Esophagus squamous epithelium (tissue), 4 donors: Measurements from ENCODE around the gene ADAMTSL3.

ENCODE experiments used
- POLR2A ChIP-seq, 4 donors: fragments of 450-650 bp; IDR thresholded peaks; one replicate each; pipeline ENCODE4 v1.6.1; 2017; ENCODE audit warnings: antibody characterized with exemption in 4 of 4, mild to moderate bottlenecking in 4 of 4, moderate library complexity in 3 of 4
- TF ChIP-seq, protein P1 (sequence below), 6 experiments: fragments of 450-650 bp in 4 of 6; fragments of 200-600 bp in 2 of 6; sonication (generic) in 2 of 6; IDR thresholded peaks; one replicate each; pipeline ENCODE4 v1.5.1; 2016 to 2019; ENCODE audit warnings: antibody characterized with exemption in 6 of 6, mild to moderate bottlenecking in 4 of 6, moderate library complexity in 4 of 6

DNA sequence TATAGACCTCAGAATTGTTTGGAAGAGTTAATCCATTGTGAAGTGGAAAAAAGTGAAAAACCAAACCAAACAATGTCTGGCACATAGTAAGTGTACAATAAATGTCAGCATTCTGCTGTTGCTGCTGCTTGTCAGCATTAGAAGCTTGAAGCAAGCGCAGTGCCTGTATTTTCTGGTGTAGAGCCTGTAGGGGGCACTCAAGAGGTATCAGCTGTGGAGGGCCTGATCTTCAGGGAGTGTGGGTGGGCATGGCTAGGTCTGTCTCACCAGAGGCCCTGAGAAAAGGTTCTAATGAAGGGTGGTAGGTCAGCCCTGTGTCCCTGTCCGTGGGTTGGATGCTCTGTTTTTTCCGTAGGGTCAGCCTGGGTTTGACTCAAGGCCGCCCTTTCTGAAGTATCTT is 3.6 kb downstream of the ADAMTSL3 start:
- TF ChIP-seq, protein P1, sequence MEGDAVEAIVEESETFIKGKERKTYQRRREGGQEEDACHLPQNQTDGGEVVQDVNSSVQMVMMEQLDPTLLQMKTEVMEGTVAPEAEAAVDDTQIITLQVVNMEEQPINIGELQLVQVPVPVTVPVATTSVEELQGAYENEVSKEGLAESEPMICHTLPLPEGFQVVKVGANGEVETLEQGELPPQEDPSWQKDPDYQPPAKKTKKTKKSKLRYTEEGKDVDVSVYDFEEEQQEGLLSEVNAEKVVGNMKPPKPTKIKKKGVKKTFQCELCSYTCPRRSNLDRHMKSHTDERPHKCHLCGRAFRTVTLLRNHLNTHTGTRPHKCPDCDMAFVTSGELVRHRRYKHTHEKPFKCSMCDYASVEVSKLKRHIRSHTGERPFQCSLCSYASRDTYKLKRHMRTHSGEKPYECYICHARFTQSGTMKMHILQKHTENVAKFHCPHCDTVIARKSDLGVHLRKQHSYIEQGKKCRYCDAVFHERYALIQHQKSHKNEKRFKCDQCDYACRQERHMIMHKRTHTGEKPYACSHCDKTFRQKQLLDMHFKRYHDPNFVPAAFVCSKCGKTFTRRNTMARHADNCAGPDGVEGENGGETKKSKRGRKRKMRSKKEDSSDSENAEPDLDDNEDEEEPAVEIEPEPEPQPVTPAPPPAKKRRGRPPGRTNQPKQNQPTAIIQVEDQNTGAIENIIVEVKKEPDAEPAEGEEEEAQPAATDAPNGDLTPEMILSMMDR (IDR thresholded peaks at IDR 0.05), result no peak
- TF ChIP-seq POLR2A (IDR thresholded peaks at IDR 0.05), result no peak
